Chondrocyte (in vitro differentiated cells): ENCODE measurements around the gene LRMDA. TPM values are rescaled to one million over a fixed set of nuclear protein-coding genes. Genes with fewer than 3 reads are reported as not detected.

Source experiments
- DNase-seq: peaks from one replicate; pipeline ENCODE4 v3.0.0; 2021; ENCODE audit warnings: mixed read lengths, low spot score
- H3K27ac Mint-ChIP-seq: one replicate; pipeline ENCODE4 v1.8.0; 2021; ENCODE audit warnings: mild to moderate bottlenecking, moderate library complexity, mixed read lengths; ENCODE audit not compliant: unreplicated experiment
- H3K27me3 Mint-ChIP-seq: 2 replicates; pipeline ENCODE4 v1.8.0; 2021; ENCODE audit warnings: low read depth, mixed read lengths
- H3K36me3 Mint-ChIP-seq: 2 replicates; pipeline ENCODE4 v1.8.0; 2021; ENCODE audit warnings: low read depth, mixed read lengths
- H3K4me1 Mint-ChIP-seq: 2 replicates; pipeline ENCODE4 v1.8.0; 2021; ENCODE audit warnings: low read depth, mild to moderate bottlenecking, mixed read lengths
- H3K4me3 Mint-ChIP-seq: one replicate; pipeline ENCODE4 v1.8.0; 2021; ENCODE audit warnings: mild to moderate bottlenecking, moderate library complexity, mixed read lengths; ENCODE audit not compliant: unreplicated experiment
- H3K9me3 Mint-ChIP-seq: 2 replicates; pipeline ENCODE4 v1.8.0; 2021; ENCODE audit warnings: low read depth, mixed read lengths
- total RNA-seq: library from RNA; stranded (reverse); gene quantifications from 3 replicates; pipeline ENCODE4 v1.2.1, GENCODE V29; 2021
- TF ChIP-seq, protein P1 (sequence below): fragments of 200-600 bp; sonication (generic); IDR thresholded peaks from 2 replicates; pipeline ENCODE4 v1.5.0; 2021; ENCODE audit warnings: antibody characterized with exemption, mild to moderate bottlenecking, moderate library complexity

LRMDA gene
- total RNA-seq, 1 donor from 2014 or later = 2.8 TPM

DNA sequence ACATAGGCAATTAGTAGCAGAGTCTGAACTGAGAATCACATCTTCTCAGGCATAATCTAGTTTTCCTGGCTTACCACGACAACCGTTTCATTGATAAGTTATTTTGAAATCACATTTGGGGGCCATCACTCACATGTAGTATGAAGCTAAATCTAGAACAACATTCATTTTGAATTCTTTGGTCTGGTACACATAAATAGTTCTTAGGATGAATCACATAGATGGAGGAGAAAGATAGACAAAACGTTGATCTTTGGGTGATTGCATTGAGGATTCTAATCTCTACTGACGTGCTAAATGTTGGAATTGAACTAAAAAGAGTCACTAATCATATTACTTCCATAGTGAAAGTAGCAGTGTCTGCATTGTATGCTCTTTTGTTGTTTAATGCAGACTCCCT is 1022.6 kb downstream of the LRMDA start:
- Mint-ChIP-seq H3K4me1 (peaks cover 8% of the 10 kb centered on the region), H3K27me3 (no peaks in the 10 kb centered on the region), H3K4me3 (no peak overlapping the region), H3K36me3 (no peaks in the 10 kb centered on the region), H3K27ac (no peak overlapping the region), H3K9me3 (peaks cover 4% of the 10 kb centered on the region)
- TF ChIP-seq, protein P1, sequence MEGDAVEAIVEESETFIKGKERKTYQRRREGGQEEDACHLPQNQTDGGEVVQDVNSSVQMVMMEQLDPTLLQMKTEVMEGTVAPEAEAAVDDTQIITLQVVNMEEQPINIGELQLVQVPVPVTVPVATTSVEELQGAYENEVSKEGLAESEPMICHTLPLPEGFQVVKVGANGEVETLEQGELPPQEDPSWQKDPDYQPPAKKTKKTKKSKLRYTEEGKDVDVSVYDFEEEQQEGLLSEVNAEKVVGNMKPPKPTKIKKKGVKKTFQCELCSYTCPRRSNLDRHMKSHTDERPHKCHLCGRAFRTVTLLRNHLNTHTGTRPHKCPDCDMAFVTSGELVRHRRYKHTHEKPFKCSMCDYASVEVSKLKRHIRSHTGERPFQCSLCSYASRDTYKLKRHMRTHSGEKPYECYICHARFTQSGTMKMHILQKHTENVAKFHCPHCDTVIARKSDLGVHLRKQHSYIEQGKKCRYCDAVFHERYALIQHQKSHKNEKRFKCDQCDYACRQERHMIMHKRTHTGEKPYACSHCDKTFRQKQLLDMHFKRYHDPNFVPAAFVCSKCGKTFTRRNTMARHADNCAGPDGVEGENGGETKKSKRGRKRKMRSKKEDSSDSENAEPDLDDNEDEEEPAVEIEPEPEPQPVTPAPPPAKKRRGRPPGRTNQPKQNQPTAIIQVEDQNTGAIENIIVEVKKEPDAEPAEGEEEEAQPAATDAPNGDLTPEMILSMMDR = no peak
- no peak for DNase-seq

DNA sequence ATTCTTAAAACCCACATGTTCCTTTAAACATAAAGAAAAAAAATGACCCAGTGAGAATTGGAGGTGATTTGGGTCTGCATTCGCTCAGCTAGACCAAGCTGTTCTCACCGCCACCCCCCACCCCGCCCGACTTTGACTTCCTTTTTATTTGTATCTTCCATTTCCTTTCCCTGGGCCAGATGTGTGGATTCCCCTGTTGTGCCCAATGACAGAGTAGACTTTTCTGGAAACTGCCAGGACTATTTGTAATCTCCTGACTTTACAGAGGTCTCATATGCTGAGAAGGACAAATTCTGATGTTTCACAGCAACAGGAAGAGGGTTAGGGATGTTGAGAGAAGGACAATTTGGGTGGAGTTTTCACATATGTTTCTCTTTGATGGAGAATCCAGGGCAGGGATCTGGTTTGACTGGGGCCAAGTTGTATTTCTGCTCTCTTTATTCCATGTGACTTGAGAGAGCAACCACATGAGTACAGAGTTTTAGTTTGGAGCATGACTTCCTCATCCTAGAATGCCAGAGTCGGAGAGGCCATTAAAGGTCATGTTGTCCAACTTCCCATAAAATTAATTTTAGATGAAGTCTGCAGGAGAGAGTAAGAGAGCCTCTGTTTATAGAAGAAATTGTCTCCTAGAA is 1023.2 kb downstream of the LRMDA start:
- no peak overlapping the region for H3K4me3 Mint-ChIP-seq
- TF ChIP-seq, protein P1 = no peak

DNA sequence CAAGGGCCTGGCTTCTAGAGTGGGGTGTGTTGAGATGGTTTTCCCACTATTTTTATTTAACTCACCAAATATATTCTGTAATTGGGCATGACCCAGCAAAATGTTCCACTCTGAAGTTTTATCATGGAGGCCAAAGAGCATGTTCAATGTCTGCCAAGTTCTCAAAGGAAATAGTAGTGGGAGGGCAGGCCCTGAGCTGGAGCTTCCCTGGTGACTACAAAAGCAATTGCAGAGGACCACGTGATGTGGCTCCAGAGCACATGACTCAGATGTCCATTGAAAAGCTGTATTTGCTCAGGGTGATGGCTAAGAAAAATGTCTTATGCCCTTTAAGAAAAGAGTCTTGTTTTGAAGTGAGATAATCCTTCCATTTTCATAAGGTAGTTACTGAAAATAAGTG is 1024.8 kb downstream of the LRMDA start:
- no peak overlapping the region for H3K27ac Mint-ChIP-seq
- TF ChIP-seq, protein P1 = no peak
- H3K9me3 Mint-ChIP-seq = peaks cover 4% of the 10 kb centered on the region
- H3K36me3 Mint-ChIP-seq = no peaks in the 10 kb centered on the region
- peaks cover 8% of the 10 kb centered on the region for H3K4me1 Mint-ChIP-seq
- no peaks in the 10 kb centered on the region for H3K27me3 Mint-ChIP-seq
- no peak for DNase-seq
- H3K4me3 Mint-ChIP-seq = no peak overlapping the region

More for the DNA sequence above, 1023.2 kb downstream of the LRMDA start:
- Mint-ChIP-seq H3K27ac (no peak overlapping the region), H3K9me3 (peaks cover 4% of the 10 kb centered on the region), H3K4me1 (peaks cover 8% of the 10 kb centered on the region), H3K36me3 (no peaks in the 10 kb centered on the region), H3K27me3 (no peaks in the 10 kb centered on the region)
- DNase-seq = no peak

DNA sequence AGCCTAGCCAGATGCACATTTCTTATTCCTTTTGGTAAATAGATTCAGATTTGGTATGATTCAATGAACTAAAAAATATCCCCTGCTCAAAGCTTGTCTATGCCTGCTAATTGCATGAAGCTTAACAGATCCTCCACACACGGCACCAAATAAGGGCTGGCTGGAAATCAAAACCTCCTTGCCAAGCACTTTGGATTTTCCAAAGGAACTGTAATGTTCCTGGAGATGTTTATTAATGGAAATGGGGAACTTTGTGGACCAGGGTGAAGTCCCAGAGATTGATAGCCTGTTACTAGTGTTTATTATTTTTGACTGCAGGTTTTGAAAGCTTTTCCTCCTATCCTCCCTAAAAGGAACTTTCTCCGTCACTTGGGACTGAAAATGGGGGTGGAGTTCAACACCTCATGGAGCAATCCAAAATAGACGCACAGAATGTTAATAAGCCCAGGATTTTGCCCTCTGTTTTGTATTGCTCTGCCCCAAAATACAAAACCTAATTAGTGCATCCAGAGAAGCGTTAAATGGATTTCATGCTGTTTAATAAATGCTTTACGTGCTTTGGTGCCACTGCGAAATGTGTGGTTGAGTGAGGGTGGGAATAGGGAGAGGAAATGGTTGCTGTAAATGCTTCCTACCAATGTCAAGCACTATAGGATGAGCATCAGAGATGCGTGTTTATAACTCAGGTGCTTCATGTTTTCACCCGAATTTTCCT is 1027.7 kb downstream of the LRMDA start:
- H3K27ac Mint-ChIP-seq = no peak overlapping the region
- H3K9me3 Mint-ChIP-seq = peaks cover 4% of the 10 kb centered on the region
- no peaks in the 10 kb centered on the region for H3K36me3 Mint-ChIP-seq
- TF ChIP-seq, protein P1 = no peak
- no peak overlapping the region for H3K4me3 Mint-ChIP-seq
- peaks cover 5% of the 10 kb centered on the region for H3K4me1 Mint-ChIP-seq
- H3K27me3 Mint-ChIP-seq = no peaks in the 10 kb centered on the region
- no peak for DNase-seq

DNA sequence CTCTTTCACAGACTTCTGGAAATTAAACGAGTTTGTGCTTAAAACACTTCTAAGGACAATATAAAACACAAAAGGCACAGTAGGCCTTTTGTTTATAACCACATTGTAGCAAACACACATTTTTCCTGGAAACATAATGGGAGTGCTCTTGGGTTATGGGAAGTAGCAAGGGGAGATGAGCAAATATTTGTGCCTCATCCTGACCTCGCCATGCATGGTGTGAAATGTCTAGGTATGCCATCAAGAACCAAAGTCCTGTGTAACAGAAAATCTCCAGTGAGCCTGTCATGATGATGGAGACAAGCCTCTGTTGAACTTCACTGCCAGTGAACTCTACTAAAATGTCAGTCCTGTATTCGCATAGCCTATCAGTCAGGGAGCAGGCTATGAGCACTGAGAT is 1029.6 kb downstream of the LRMDA start:
- Mint-ChIP-seq H3K36me3 (no peaks in the 10 kb centered on the region), H3K27me3 (no peaks in the 10 kb centered on the region), H3K4me3 (no peak overlapping the region), H3K27ac (no peak overlapping the region), H3K9me3 (peaks cover 4% of the 10 kb centered on the region), H3K4me1 (peaks cover 3% of the 10 kb centered on the region)
- no peak for DNase-seq
- TF ChIP-seq, protein P1 = no peak
